Common myeloid progenitor, CD34-positive (primary cell): Measurements from ENCODE around the gene IMPG2.

Source experiments
- CTCF ChIA-PET: fragments of 350-600 bp; sonication (Branson Sonifier 250); formaldehyde crosslinking; loops from one replicate; lab custom pipeline; 2021; ENCODE audit warnings: antibody characterized with exemption; lab: Charles Lee
- POLR2A ChIA-PET: fragments of 350-600 bp; sonication (Branson Sonifier 250); formaldehyde crosslinking; loops from one replicate; lab custom pipeline; 2021; ENCODE audit warnings: antibody characterized with exemption; lab: Charles Lee
- DNase-seq, 3 donors: peaks; one replicate each; pipeline versions ENCODE4 v3.0.0 to v3.0.0-alpha.2; 2013
- H3K27ac ChIP-seq, 2 experiments: 1 replicate in 1 of 2; 2 replicates in 1 of 2; pipeline ENCODE4 v1.7.0; 2013; ENCODE audit warnings: inconsistent platforms in 2 of 2, low read length in 2 of 2, mild to moderate bottlenecking in 2 of 2, low read depth in 1 of 2, moderate library complexity in 1 of 2; ENCODE audit not compliant: severe bottlenecking in 2 of 2, insufficient read depth in 1 of 2, poor library complexity in 1 of 2
- H3K27me3 ChIP-seq, 5 experiments: replicated peaks in 2 of 5; 1 replicate in 3 of 5; 2 replicates in 2 of 5; pipeline versions ENCODE4 v1.6.1 to v1.7.0; 2013; ENCODE audit warnings: low read length in 4 of 5, mild to moderate bottlenecking in 2 of 5, moderate library complexity in 2 of 5, inconsistent platforms in 1 of 5; ENCODE audit not compliant: insufficient read depth in 5 of 5, control insufficient read depth in 4 of 5
- H3K36me3 ChIP-seq, 4 experiments: 1 replicate in 2 of 4; 2 replicates in 2 of 4; pipeline versions ENCODE4 v1.6.1 to v1.7.0; 2013; ENCODE audit warnings: low read length in 3 of 4, control low read depth in 1 of 4, mild to moderate bottlenecking in 1 of 4; ENCODE audit not compliant: control insufficient read depth in 4 of 4, insufficient read depth in 4 of 4
- H3K4me1 ChIP-seq, 4 experiments: 1 replicate in 3 of 4; 2 replicates in 1 of 4; pipeline versions ENCODE4 v1.6.1 to v1.7.1; 2013; ENCODE audit warnings: low read length in 3 of 4, mild to moderate bottlenecking in 3 of 4, control low read depth in 1 of 4, inconsistent platforms in 1 of 4, moderate library complexity in 1 of 4; ENCODE audit not compliant: control insufficient read depth in 4 of 4, insufficient read depth in 4 of 4; ENCODE audit errors: control extremely low read depth in 1 of 4
- H3K4me3 ChIP-seq, 7 experiments: 1 replicate in 4 of 7; 2 replicates in 3 of 7; pipeline versions ENCODE4 v1.5.1 to v1.7.0; 2013; ENCODE audit warnings: mild to moderate bottlenecking in 7 of 7, low read length in 6 of 7, moderate library complexity in 6 of 7, inconsistent platforms in 2 of 7, low read depth in 2 of 7, control low read depth in 1 of 7; ENCODE audit not compliant: insufficient read depth in 4 of 7, control insufficient read depth in 1 of 7; ENCODE audit errors: extremely low read depth in 1 of 7
- H3K9me3 ChIP-seq, 5 experiments: 1 replicate in 4 of 5; 2 replicates in 1 of 5; pipeline versions ENCODE4 v1.6.1 to v1.7.1; 2013; ENCODE audit warnings: low read length in 4 of 5, mild to moderate bottlenecking in 2 of 5, inconsistent platforms in 1 of 5, low read depth in 1 of 5, moderate library complexity in 1 of 5; ENCODE audit not compliant: control insufficient read depth in 4 of 5, insufficient read depth in 2 of 5; ENCODE audit errors: control extremely low read depth in 1 of 5
- WGBS: methylation state at CpG from one replicate; pipeline ENCODE4 v1.1.5; 2013; ENCODE audit not compliant: insufficient coverage; 5-methylcytosine and 5-hydroxymethylcytosine counted together

The IMPG2 gene

DNA sequence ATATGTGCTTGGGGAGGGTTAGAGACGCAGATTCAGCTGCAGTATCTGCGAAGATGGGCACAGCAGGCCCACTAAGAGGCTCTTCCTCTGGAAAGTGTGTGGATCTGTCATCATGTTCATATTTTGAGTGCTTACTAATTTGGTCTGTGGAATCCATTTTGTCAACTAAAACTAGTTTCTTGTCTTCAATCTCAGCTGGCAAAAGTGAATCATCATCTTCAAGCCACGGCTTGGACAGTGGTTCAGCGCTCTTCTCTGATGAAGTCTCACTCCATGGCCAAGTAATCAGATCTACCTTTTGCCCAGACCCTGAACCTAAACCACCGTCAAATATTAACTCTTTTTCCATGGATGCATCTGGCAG, 76.2 kb downstream of the IMPG2 start:
- H3K27me3 ChIP-seq: no peaks in the 10 kb centered on the region
- ChIA-PET POLR2A (no interaction called here), CTCF (no interaction called here)
- H3K4me1 ChIP-seq: peaks cover 0 to 2% (median 0%) of the 10 kb centered on the region in 4 experiments
- DNase-seq: no peak
- no peaks in the 10 kb centered on the region for H3K36me3 ChIP-seq
- WGBS: 95% methylated on average over 4 of the region's 5 CpGs
- no peak overlapping the region for H3K27ac ChIP-seq
- no peaks in the 10 kb centered on the region for H3K9me3 ChIP-seq
- no peak overlapping the region for H3K4me3 ChIP-seq

DNA sequence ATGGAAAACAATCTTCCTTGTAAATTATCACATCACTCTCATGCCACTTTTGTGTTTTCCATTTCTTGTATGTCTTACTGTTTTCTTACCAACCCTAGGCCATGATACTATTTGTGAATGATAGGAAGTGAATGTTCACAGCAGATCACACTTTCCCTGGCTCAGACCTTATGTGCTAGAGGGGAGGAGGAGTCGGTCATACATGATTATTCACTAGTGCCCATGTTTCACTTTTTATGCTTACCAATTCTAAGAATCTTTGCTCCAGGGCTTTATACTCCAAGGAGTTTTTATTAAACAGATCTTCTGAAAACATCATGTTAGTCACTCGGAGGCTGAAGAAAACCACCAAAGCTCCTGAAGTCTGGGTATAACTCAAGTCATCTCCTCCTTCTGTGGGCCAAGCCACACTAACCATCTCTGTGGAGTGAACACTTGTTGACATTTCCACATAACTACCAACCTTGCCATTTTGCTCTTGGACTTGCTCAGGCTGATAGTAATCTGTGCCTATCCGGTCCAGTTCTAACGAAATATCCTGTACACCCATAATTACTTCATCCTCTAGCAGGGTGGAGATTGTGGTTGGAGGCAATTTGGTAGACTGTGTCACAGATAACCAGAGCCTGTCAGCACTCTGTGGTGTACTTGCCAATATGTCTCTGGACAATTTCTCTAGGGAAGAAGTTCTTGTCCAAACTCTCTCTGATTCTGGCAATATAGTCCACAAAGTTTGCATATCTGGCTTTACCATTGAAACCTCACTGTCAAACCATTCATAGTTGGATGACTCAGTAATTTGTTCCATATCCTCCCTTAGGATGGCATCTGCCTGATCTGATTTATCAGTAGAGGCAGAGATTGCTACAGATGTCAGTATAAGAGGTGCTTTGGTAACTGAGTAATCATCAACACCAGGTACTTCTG, 76.8 kb downstream of the IMPG2 start:
- H3K4me1 ChIP-seq: peaks cover 0 to 2% (median 0%) of the 10 kb centered on the region in 4 experiments
- no peaks in the 10 kb centered on the region for H3K9me3 ChIP-seq
- CTCF ChIA-PET: no interaction called here
- DNase-seq: no peak
- H3K27me3 ChIP-seq: no peaks in the 10 kb centered on the region
- POLR2A ChIA-PET: no interaction called here
- no peaks in the 10 kb centered on the region for H3K36me3 ChIP-seq
- 100% methylated on average over 1 of the region's 4 CpGs for WGBS
- no peak overlapping the region for H3K4me3 ChIP-seq
- H3K27ac ChIP-seq: no peak overlapping the region

- WGBS: 100% methylated on average over 1 of the region's 1 CpG
- ChIA-PET POLR2A (interaction anchor here (0.6 kb wide), 1 partner anchor 10 kb away, joined by 6 read pairs; no protein-coding TSS in a partner anchor), CTCF (no interaction called here)
- Histone ChIP-seq H3K27ac (no peak overlapping the region), H3K4me3 (no peak overlapping the region), H3K4me1 (no peaks in the 10 kb centered on the region), H3K27me3 (no peaks in the 10 kb centered on the region), H3K36me3 (peaks cover 0 to 2% (median 0%) of the 10 kb centered on the region in 4 experiments), H3K9me3 (peaks cover 0 to 4% (median 0%) of the 10 kb centered on the region in 5 experiments)
- no peak for DNase-seq
These were observed 79.5 kb downstream of the IMPG2 start for GRCh38 chr3:101240719-101241399.

GRCh38 chr3:101235048-101235447, 85.3 kb downstream of the IMPG2 start:
- peaks cover 0 to 4% (median 0%) of the 10 kb centered on the region in 5 experiments for H3K9me3 ChIP-seq
- DNase-seq: no peak
- H3K4me3 ChIP-seq: no peak overlapping the region
- ChIA-PET POLR2A (no interaction called here), CTCF (no interaction called here)
- H3K27ac ChIP-seq: no peak overlapping the region
- 100% methylated on average over 2 of the region's 3 CpGs for WGBS
- H3K36me3 ChIP-seq: peaks cover 0 to 2% (median 0%) of the 10 kb centered on the region in 4 experiments
- no peaks in the 10 kb centered on the region for H3K27me3 ChIP-seq
- no peaks in the 10 kb centered on the region for H3K4me1 ChIP-seq

- Histone ChIP-seq H3K27me3 (no peaks in the 10 kb centered on the region), H3K36me3 (no peaks in the 10 kb centered on the region), H3K4me3 (no peak overlapping the region), H3K4me1 (no peaks in the 10 kb centered on the region), H3K9me3 (no peaks in the 10 kb centered on the region), H3K27ac (no peak overlapping the region)
- POLR2A ChIA-PET: no interaction called here
- no peak for DNase-seq
- CTCF ChIA-PET: interaction anchor here (1.6 kb wide), 1 partner anchor 10 kb away, joined by 3 read pairs; no protein-coding TSS in a partner anchor
These were observed 89.8 kb downstream of the IMPG2 start for GRCh38 chr3:101230618-101231017.

GRCh38 chr3:101229681-101230080, 90.7 kb downstream of the IMPG2 start:
- no peaks in the 10 kb centered on the region for H3K27me3 ChIP-seq
- DNase-seq: no peak
- CTCF ChIA-PET: no interaction called here
- no peaks in the 10 kb centered on the region for H3K9me3 ChIP-seq
- 83% methylated on average over 2 of the region's 4 CpGs for WGBS
- H3K4me3 ChIP-seq: no peak overlapping the region
- H3K36me3 ChIP-seq: no peaks in the 10 kb centered on the region
- no peak overlapping the region for H3K27ac ChIP-seq
- POLR2A ChIA-PET: no interaction called here
- H3K4me1 ChIP-seq: no peaks in the 10 kb centered on the region

DNA sequence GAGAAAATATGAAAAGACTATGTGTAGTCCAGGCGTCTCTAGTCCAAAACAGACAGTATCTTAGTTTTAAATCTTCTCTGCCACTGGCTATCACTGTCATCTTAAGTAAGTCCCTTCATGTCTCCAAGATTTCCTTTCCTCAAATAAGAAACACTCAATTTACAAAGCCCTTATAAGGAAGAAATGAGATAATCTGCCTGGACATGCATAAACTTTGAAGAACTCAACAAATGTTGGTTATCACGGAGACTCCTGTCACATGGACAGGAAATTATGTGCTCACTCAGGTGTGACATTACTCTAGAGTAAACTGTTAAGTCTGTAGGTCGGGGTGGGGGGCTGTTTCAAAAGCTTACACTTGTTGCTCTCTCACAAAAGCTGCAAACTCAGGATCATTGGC, 91.9 kb downstream of the IMPG2 start:
- CTCF ChIA-PET: no interaction called here
- no peak for DNase-seq
- Histone ChIP-seq H3K9me3 (no peaks in the 10 kb centered on the region), H3K27ac (no peak overlapping the region), H3K27me3 (no peaks in the 10 kb centered on the region), H3K36me3 (no peaks in the 10 kb centered on the region), H3K4me3 (no peak overlapping the region), H3K4me1 (no peaks in the 10 kb centered on the region)
- WGBS: 93% methylated on average over 3 of the region's 3 CpGs
- POLR2A ChIA-PET: no interaction called here
